Left renal cortex interstitium (tissue), 4 donors: Measurements from ENCODE around the gene AACS. TPM values are rescaled to one million over a fixed set of nuclear protein-coding genes. Genes with fewer than 3 reads are reported as not detected.

ENCODE experiments used
- polyA plus RNA-seq, 4 donors: library from polyadenylated mRNA; unstranded; fragments of 120-200 nt; gene quantifications; one replicate each; pipeline ENCODE4 v1.2.1, GENCODE V29; 2013; ENCODE audit not compliant: insufficient read length in 4 of 4

Gene AACS
- polyA plus RNA-seq, 4 donors = 23.3 to 27.2 (median 26.1) TPM

Other genes starting within 250 kb of the AACS start
- 10 to 100 TPM; 18.5 to 29.8 (median 20.9) TPM for gene SCARB1, start 201.6 kb upstream of the AACS start, polyA plus RNA-seq
- 1,000 to 10,000 TPM in 2 of 4 donors, 100 to 1,000 TPM in 2; 839 to 1,466 (median 979) TPM for gene UBC, start 150.8 kb upstream of the AACS start, polyA plus RNA-seq
- gene DHX37, start 76.3 kb upstream of the AACS start, polyA plus RNA-seq = 10 to 100 TPM in 3 of 4 donors, 1 to 10 TPM in 1; 8.9 to 13.0 (median 11.2) TPM
- 10 to 100 TPM in 2 of 4 donors, 1 to 10 TPM in 2; 9.5 to 10.5 (median 9.8) TPM for gene BRI3BP, start 71.8 kb upstream of the AACS start, polyA plus RNA-seq
- 1 to 10 TPM; 3.2 to 4.3 (median 3.7) TPM for gene TMEM132B, start 121.0 kb downstream of the AACS start, polyA plus RNA-seq